Measurements from ENCODE around the gene FAM219B.

FAM219B gene

GRCh38 chr15:74854453-74855022, 52.1 kb downstream of the FAM219B start:
- no peaks in the 10 kb centered on the region for H3K9me3 ChIP-seq (ENCODE audit: low read depth, low read length)
- H3K36me3 ChIP-seq (ENCODE audit: insufficient read depth, low read length), result peaks cover 47% of the 10 kb centered on the region; the same call in 1 of the 2 replicates
- H3K27ac ChIP-seq, result no peak overlapping the region

GRCh38 chr15:74851960-74852359, 54.7 kb downstream of the FAM219B start:
- H3K36me3 ChIP-seq (ENCODE audit: insufficient read depth, low read length), result peaks cover 56% of the 10 kb centered on the region; the same call in 1 of the 2 replicates

More at GRCh38 chr15:74854453-74855022, 52.1 kb downstream of the FAM219B start:
- no peak for DNase-seq (ENCODE audit: low read depth, low spot score)
- Histone ChIP-seq H3K4me3 (no peak overlapping the region), H3K9ac (ENCODE audit: insufficient read length) (no peak overlapping the region)
- TF ChIP-seq FOXP2 (optimal IDR thresholded peaks at IDR 0.05; ENCODE audit: control extremely low read depth, extremely low read length, insufficient read depth) (no peak), POLR2AphosphoS5 (IDR thresholded peaks at IDR 0.05; ENCODE audit: borderline replicate concordance, low read depth, low read length) (no peak)

GRCh38 chr15:74850393-74850792, 56.3 kb downstream of the FAM219B start:
- no peak for TF ChIP-seq POLR2AphosphoS5 (IDR thresholded peaks at IDR 0.05; ENCODE audit: borderline replicate concordance, low read depth, low read length)
- H3K36me3 ChIP-seq (ENCODE audit: insufficient read depth, low read length), result peaks cover 56% of the 10 kb centered on the region; the same call in 1 of the 2 replicates
- no peak overlapping the region for H3K4me3 ChIP-seq
- DNase-seq (ENCODE audit: low read depth, low spot score), result no peak
- no peaks in the 10 kb centered on the region for H3K9me3 ChIP-seq (ENCODE audit: low read depth, low read length)
- no peak overlapping the region for H3K27ac ChIP-seq
- H3K9ac ChIP-seq (ENCODE audit: insufficient read length), result no peak overlapping the region

More at GRCh38 chr15:74851960-74852359, 54.7 kb downstream of the FAM219B start:
- TF ChIP-seq EZH2 (IDR thresholded peaks at IDR 0.05), result no peak
- no peak for TF ChIP-seq FOXP2 (optimal IDR thresholded peaks at IDR 0.05; ENCODE audit: control extremely low read depth, extremely low read length, insufficient read depth)
- TF ChIP-seq POLR2AphosphoS5 (IDR thresholded peaks at IDR 0.05; ENCODE audit: borderline replicate concordance, low read depth, low read length), result no peak
- no peak overlapping the region for H3K4me3 ChIP-seq
- no peak overlapping the region for H3K9ac ChIP-seq (ENCODE audit: insufficient read length)
- no peaks in the 10 kb centered on the region for H3K9me3 ChIP-seq (ENCODE audit: low read depth, low read length)
- no peak overlapping the region for H3K27ac ChIP-seq
- no peak for DNase-seq (ENCODE audit: low read depth, low spot score)

All from SK-N-MC (cell line).